ENCODE results near the gene ESYT3.
"Not testable (repeated sequence)": the region's sequence is repeated elsewhere in the genome, so short reads cannot be mapped to it uniquely, and the experiment has no call there.

The ESYT3 gene

DNA sequence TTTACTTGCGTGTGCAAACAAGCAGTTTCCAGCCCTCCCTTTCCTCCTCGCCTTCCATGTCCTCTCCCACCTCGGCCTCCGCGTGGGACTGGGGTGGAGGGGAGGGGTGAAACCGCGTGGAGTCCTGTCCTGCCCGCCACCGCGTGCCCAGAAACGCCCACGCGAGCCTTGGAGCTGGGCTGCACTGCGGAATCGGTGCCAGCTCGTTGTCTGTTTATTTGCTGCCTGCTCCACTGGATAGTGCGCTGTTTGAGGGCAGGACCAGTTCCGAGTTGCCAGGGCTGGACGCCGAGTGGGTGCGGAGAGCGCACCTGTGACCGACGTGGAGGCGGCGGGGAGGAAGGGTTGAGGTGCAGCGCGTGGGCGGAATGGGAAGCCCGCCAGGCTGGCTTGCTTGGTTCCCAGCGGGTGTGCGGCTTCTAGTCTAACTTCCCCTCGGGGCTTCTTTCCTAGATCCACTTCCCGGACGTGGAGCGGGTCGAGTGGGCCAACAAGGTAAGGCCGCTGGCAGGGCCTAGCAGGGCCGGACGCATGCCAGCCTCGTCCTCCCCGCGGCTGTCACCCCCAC lies 17.3 kb downstream of the ESYT3 start:
- in situ Hi-C loops (cut with HindIII; ENCODE audit: low sequenced_read_pairs) = no loop called here
- no peak for DNase-seq (ENCODE audit: low read depth, low spot score)
- TF ChIP-seq, protein P1, sequence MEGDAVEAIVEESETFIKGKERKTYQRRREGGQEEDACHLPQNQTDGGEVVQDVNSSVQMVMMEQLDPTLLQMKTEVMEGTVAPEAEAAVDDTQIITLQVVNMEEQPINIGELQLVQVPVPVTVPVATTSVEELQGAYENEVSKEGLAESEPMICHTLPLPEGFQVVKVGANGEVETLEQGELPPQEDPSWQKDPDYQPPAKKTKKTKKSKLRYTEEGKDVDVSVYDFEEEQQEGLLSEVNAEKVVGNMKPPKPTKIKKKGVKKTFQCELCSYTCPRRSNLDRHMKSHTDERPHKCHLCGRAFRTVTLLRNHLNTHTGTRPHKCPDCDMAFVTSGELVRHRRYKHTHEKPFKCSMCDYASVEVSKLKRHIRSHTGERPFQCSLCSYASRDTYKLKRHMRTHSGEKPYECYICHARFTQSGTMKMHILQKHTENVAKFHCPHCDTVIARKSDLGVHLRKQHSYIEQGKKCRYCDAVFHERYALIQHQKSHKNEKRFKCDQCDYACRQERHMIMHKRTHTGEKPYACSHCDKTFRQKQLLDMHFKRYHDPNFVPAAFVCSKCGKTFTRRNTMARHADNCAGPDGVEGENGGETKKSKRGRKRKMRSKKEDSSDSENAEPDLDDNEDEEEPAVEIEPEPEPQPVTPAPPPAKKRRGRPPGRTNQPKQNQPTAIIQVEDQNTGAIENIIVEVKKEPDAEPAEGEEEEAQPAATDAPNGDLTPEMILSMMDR (IDR thresholded peaks at IDR 0.05; ENCODE audit: low read depth, low read length) = no peak
- no peak overlapping the region for H3K4me3 ChIP-seq (ENCODE audit: low read depth, low read length)

DNA sequence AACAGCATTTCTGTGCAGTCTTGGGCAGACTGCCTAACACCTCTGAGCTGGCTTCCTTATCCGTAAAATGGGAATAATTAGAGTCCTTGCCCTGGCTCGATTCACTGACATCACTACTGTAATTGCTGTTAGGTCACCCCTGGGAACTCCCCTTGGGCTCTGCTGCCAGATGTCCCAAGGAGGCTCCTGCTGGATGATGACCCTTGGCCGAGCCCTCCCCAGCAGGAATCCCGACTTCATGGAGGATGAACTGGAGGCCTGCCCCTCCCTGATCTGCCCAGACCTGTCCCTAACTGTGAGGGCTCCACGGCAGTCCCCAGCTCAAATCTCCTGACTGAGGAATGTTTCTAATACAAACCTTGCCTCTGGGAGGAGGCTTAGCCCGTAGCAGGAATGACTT lies 18.0 kb downstream of the ESYT3 start:
- in situ Hi-C loops (cut with HindIII; ENCODE audit: low sequenced_read_pairs) = no loop called here
- no peak overlapping the region for H3K4me3 ChIP-seq (ENCODE audit: low read depth, low read length)
- TF ChIP-seq, protein P1 (IDR thresholded peaks at IDR 0.05; ENCODE audit: low read depth, low read length) = no peak
- no peak for DNase-seq (ENCODE audit: low read depth, low spot score)

DNA sequence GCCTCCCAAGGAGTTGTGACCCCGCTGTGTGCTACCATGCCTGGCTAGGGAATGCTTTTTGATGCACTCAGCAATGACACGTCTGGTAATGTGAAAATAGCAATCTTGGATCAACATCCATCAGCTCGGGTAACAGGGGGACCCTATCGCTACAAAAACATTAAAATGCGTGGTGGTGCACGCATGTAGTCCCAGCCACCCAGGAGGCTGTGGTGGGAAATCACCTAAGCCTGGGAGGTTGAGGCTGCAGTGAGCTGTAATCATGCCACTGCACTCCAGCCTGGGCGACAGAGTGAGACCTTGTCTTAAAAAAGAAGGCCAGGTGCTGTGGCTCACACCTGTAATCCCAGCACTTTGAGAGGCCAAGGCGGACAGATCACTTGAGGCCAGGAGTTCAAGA lies 19.5 kb downstream of the ESYT3 start:
- in situ Hi-C loops (cut with HindIII; ENCODE audit: low sequenced_read_pairs); DNase-seq (ENCODE audit: low read depth, low spot score); H3K4me3 ChIP-seq (ENCODE audit: low read depth, low read length): not testable (repeated sequence)

DNA sequence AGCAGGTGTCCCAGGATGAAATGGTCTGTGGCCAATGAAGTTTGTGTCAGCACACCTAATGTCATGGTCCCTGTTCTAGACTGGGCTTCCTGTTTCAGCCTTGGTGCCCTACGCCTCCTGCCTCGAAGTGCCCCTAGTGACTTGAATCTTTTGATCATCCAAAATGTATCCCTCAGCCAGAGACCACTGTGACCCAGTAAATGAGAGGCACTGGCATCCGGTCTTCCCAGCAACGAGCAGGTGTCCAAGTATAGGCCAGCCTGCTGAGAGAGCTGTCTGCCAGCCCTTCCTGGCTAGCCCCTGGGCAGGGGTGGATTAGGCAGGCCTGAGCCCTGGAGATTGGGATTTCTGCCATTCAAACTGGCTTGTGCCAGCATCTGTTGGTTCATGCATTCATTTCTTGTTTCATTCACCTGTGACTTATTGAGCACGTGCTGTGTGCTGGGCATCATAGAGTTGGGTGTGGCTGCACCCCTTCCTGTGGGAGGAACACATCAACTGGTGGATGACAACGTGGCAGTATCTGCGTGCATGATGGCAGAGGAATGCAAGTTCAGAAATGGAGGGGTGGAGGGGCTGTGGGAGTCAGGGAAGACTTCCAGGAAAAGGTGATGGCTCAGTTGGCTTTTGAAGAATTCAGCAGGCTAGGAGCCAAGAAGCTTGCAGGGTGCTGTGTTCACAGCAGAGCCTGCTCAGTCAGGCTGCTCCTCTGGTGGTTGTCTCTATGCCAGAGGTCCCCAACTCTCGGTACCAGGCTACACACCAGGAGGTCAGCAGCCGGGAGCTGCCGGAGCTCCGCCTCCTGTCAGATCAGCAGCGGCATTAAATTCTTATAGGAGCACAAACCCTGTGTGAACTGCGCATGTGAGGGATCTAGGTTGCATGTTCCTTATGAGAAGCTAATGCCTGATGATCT lies 21.6 kb downstream of the ESYT3 start:
- no peak overlapping the region for H3K4me3 ChIP-seq (ENCODE audit: low read depth, low read length)
- DNase-seq (ENCODE audit: low read depth, low spot score) = no peak
- in situ Hi-C loops (cut with HindIII; ENCODE audit: low sequenced_read_pairs) = no loop called here
- TF ChIP-seq, protein P1 (IDR thresholded peaks at IDR 0.05; ENCODE audit: low read depth, low read length) = no peak

DNA sequence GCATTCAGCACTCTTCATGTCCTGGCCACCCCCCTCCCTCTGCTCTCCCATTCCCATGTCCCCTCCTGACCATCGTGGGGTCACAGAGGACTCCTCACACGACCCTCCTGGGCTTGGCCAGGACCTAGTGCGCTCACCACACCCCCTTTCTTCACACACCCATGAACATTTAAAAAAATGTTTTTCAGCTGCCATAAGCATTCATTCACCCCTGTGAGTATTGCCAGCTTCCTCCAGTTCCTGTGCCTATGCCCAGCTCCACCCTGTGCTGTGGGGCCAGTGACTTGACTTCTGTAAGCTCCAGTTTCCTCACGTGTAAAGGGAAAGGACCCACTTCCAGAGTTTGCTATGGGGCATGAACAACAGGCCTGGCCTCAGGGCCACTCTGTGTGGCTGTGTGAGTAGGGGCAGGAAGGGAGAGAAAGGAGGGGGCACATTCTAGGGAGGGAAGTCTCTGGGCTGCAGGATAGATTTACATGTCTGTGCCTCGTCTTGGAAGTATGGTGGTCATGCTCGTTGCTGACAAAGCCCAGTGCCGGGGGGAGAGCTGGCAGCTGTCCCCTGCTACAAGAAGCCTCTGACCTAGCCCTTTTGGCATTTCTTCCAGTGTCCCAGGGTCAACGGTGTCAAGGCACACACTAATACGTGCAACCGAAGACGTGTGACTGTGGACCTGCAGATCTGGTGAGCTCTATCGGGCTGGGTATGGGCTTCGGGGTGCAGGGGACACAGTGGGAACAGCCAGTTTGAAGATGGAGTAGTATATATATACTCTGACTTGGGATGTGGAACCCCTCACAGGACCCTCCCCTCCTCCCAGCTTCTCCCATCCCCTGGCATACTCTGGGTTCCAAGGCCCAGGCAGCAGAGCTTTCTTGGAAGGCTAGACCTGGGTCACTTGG lies 22.8 kb downstream of the ESYT3 start:
- no peak for DNase-seq (ENCODE audit: low read depth, low spot score)
- in situ Hi-C loops (cut with HindIII; ENCODE audit: low sequenced_read_pairs) = no loop called here
- H3K4me3 ChIP-seq (ENCODE audit: low read depth, low read length) = no peak overlapping the region
- TF ChIP-seq, protein P1 (IDR thresholded peaks at IDR 0.05; ENCODE audit: low read depth, low read length) = no peak

DNA sequence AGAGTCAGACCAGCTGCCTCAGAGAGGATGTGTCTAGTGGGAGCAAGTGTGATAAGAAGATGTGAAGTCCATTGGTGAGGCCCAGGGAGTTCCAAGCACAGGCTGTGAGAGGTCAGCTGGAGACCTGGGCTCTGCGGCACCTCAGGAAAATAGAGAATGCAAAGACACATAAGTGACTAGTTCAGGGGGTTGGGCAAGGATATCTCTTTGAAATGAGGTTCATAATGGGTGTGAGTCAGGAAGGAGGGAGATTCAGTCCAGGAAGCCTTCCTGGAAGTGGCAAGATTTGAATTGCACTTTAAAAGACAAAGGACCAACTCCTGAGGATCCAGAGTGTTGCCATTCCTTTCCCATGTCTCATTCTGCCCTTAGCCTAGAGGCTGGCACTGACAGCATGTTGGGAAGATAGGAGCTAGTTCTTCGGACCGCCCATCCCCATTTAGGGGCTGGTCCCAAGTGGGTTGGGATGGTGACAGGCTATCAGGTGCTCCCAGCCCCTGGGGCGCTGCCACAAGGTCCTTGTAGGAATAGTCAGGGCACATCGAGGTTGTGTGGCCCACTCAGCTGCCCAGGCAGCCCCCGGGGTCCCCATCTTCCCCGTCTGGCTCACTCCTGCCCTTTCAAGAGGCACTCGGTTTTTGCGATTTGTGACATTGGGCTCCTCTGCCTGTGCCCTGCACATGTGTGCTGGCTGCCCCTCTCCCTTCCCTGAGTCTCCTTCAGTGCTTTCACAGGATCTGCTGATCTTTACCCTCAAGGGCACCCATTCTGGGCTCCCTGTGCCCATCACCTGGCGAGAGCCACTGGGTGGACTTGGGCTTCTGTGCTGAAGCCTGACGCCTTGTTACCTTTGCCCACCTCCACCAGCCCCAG lies 23.7 kb downstream of the ESYT3 start:
- no peak overlapping the region for H3K4me3 ChIP-seq (ENCODE audit: low read depth, low read length)
- TF ChIP-seq, protein P1 (IDR thresholded peaks at IDR 0.05; ENCODE audit: low read depth, low read length) = no peak
- no peak for DNase-seq (ENCODE audit: low read depth, low spot score)
- in situ Hi-C loops (cut with HindIII; ENCODE audit: low sequenced_read_pairs) = no loop called here

Data from astrocyte of the spinal cord (primary cell).